GM12878 (cell line): ENCODE results near the gene ZMYM3. TPM values are rescaled to one million over a fixed set of nuclear protein-coding genes. Genes with fewer than 3 reads are reported as not detected.

Experiments
- BHLHE40 ChIP-seq, 2 experiments: fragments of 450-650 bp in 1 of 2; IDR thresholded peaks; 2 replicates each; pipeline ENCODE4 v1.6.1; 2011 to 2017; ENCODE audit warnings: low read depth in 2 of 2, borderline replicate concordance in 1 of 2, improper control_type of control experiment in 1 of 2, low read length in 1 of 2, mild to moderate bottlenecking in 1 of 2
- CBFB ChIP-seq: IDR thresholded peaks from 2 replicates; pipeline ENCODE4 v1.6.1; 2016; ENCODE audit warnings: antibody characterized with exemption, low read depth
- E4F1 ChIP-seq: fragments of 450-650 bp; IDR thresholded peaks from 2 replicates; pipeline ENCODE4 v1.6.1; 2018; ENCODE audit warnings: borderline replicate concordance, mild to moderate bottlenecking; ENCODE audit not compliant: partially characterized antibody
- IRF3 ChIP-seq: fragments of 450-650 bp; IDR thresholded peaks from 2 replicates; pipeline ENCODE4 v1.6.1; 2014; ENCODE audit warnings: mild to moderate bottlenecking
- MLLT1 ChIP-seq: fragments of 450-650 bp; IDR thresholded peaks from 2 replicates; pipeline ENCODE4 v1.6.1; 2016; ENCODE audit warnings: mild to moderate bottlenecking
- MYC ChIP-seq: IDR thresholded peaks from 2 replicates; pipeline ENCODE4 v1.6.1; 2011; ENCODE audit warnings: mild to moderate bottlenecking, low read length, moderate library complexity, inconsistent platforms; ENCODE audit not compliant: insufficient read depth, insufficient replicate concordance, insufficient read length, severe bottlenecking
- PKNOX1 ChIP-seq: fragments of 450-650 bp; IDR thresholded peaks from 2 replicates; pipeline ENCODE4 v1.6.1; 2016; ENCODE audit warnings: mild to moderate bottlenecking
- PML ChIP-seq: IDR thresholded peaks from 2 replicates; pipeline ENCODE4 v1.6.1; 2012; ENCODE audit warnings: low read length, inconsistent platforms
- POLR2AphosphoS5 ChIP-seq: IDR thresholded peaks from 2 replicates; pipeline ENCODE4 v1.6.1; 2011; ENCODE audit warnings: mild to moderate bottlenecking, low read length, inconsistent platforms
- RAD51 ChIP-seq: fragments of 450-650 bp; IDR thresholded peaks from 2 replicates; pipeline ENCODE4 v1.6.1; 2016; ENCODE audit warnings: moderate library complexity, mild to moderate bottlenecking, inconsistent platforms
- RBBP5 ChIP-seq: fragments of 200-600 bp; sonication (generic); conservative IDR thresholded peaks from 2 replicates; pipeline ENCODE4 v1.6.1; 2016
- SMC3 ChIP-seq: IDR thresholded peaks from 2 replicates; pipeline ENCODE4 v1.6.1; 2011; ENCODE audit warnings: low read length, improper control_type of control experiment, borderline replicate concordance
- SREBF2 ChIP-seq: IDR thresholded peaks from 2 replicates; pipeline ENCODE4 v1.6.1; 2012; ENCODE audit warnings: mild to moderate bottlenecking, low read length
- TAF1 ChIP-seq: IDR thresholded peaks from 2 replicates; pipeline ENCODE4 v1.6.1; 2011; ENCODE audit warnings: mild to moderate bottlenecking, low read depth, low read length, borderline replicate concordance
- WRNIP1 ChIP-seq: IDR thresholded peaks from 2 replicates; pipeline ENCODE4 v1.6.1; 2011; ENCODE audit warnings: low read depth, low read length, improper control_type of control experiment, borderline replicate concordance
- YY1 ChIP-seq: IDR thresholded peaks from 2 replicates; pipeline ENCODE4 v1.6.1; 2011; ENCODE audit warnings: low read depth, mild to moderate bottlenecking, low read length
- ZBED1 ChIP-seq: IDR thresholded peaks from 2 replicates; pipeline ENCODE4 v1.6.1; 2016; ENCODE audit warnings: borderline replicate concordance
- ZNF384 ChIP-seq: IDR thresholded peaks from 2 replicates; pipeline ENCODE4 v1.6.1; 2012; ENCODE audit warnings: low read depth, mild to moderate bottlenecking, low read length, improper control_type of control experiment, borderline replicate concordance
- polyA plus RNA-seq, 11 experiments: library from polyadenylated mRNA; depleted of rRNA in 4 of 11; unstranded in 6 of 11; stranded (reverse) in 5 of 11; fragments of >200 nt; fragmentation: Nextera tagmentation in 4 of 11; fragmentation: Illumina TruSeq in 1 of 11; extraction: Ambion mirVana in 4 of 11; extraction: Trizol in 1 of 11; gene quantifications; 1 replicate in 1 of 11; 2 replicates in 10 of 11; pipeline versions ENCODE4 v1.2.1 to v1.2.3, GENCODE V29; 2011 to 2016; ENCODE audit warnings: inconsistent platforms in 2 of 11, missing spikeins in 2 of 11, low read depth in 1 of 11
- total RNA-seq, 4 experiments: library from RNA; depleted of rRNA in 3 of 4; stranded (reverse); fragments of >200 nt in 3 of 4; fragmentation: Illumina TruSeq in 1 of 4; extraction: Trizol in 1 of 4; gene quantifications; 2 replicates each; pipeline versions ENCODE4 v1.2.1 to v1.2.3, GENCODE V29; 2013 to 2021
- TF ChIP-seq, protein P1 (sequence below): fragments of 150-350 bp; IDR thresholded peaks from 2 replicates; pipeline ENCODE4 v1.6.1; 2014; ENCODE audit warnings: mild to moderate bottlenecking, low read depth, low read length

The ZMYM3 gene
- total and polyA plus RNA-seq, 10 of the 15 experiments (the other 5 are each of a cell fraction or from before 2014, with no cell fraction given), result 2.3 to 28.1 (median 12.3) TPM

- no peak for TF ChIP-seq WRNIP1
- no peak for TF ChIP-seq RAD51
- no peak for TF ChIP-seq PKNOX1
- TF ChIP-seq SMC3, result no peak
- no peak for TF ChIP-seq TAF1
- TF ChIP-seq POLR2AphosphoS5, result peak; percentile 50; the same call in 1 of the 2 replicates
- no peak for TF ChIP-seq RBBP5
- TF ChIP-seq ZNF384, result no peak
- no peak for TF ChIP-seq CBFB
- no peak for TF ChIP-seq IRF3
- no peak for TF ChIP-seq MLLT1
- TF ChIP-seq, protein P1, sequence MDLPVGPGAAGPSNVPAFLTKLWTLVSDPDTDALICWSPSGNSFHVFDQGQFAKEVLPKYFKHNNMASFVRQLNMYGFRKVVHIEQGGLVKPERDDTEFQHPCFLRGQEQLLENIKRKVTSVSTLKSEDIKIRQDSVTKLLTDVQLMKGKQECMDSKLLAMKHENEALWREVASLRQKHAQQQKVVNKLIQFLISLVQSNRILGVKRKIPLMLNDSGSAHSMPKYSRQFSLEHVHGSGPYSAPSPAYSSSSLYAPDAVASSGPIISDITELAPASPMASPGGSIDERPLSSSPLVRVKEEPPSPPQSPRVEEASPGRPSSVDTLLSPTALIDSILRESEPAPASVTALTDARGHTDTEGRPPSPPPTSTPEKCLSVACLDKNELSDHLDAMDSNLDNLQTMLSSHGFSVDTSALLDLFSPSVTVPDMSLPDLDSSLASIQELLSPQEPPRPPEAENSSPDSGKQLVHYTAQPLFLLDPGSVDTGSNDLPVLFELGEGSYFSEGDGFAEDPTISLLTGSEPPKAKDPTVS, result no peak
- no peak for TF ChIP-seq BHLHE40 (IDR thresholded peaks at IDR 0.05; ENCODE audit: borderline replicate concordance in 1 of 2, low read depth in 2 of 2, low read length in 1 of 2)
- no peak for TF ChIP-seq SREBF2
- no peak for TF ChIP-seq E4F1
- TF ChIP-seq ZBED1, result no peak
- TF ChIP-seq YY1, result peak; percentile 72
- TF ChIP-seq MYC, result no peak
- TF ChIP-seq PML, result no peak
Observed at GRCh38 chrX:71198066-71198465, 55.9 kb downstream of the ZMYM3 start (continued).
